Activated naive CD8-positive, alpha-beta T cell treated with anti-CD3 and anti-CD28 coated beads for 36 hours (primary cell): Measurements from ENCODE around the gene USO1. TPM values are rescaled to one million over a fixed set of nuclear protein-coding genes. Genes with fewer than 3 reads are reported as not detected.
"Not testable (repeated sequence)": the region's sequence is repeated elsewhere in the genome, so short reads cannot be mapped to it uniquely, and the experiment has no call there.

ENCODE experiments used
- DNase-seq: peaks from one replicate; pipeline ENCODE4 v3.0.0; 2021
- H3K27ac Mint-ChIP-seq: one replicate; pipeline ENCODE4 v1.8.0; 2022; ENCODE audit warnings: mild to moderate bottlenecking, moderate library complexity, mixed read lengths
- H3K27me3 Mint-ChIP-seq: one replicate; pipeline ENCODE4 v1.8.0; 2022; ENCODE audit warnings: mild to moderate bottlenecking, mixed read lengths
- H3K36me3 Mint-ChIP-seq: one replicate; pipeline ENCODE4 v1.8.0; 2021; ENCODE audit warnings: mild to moderate bottlenecking, mixed read lengths
- H3K4me1 Mint-ChIP-seq: one replicate; pipeline ENCODE4 v1.8.0; 2021; ENCODE audit warnings: mixed read lengths
- H3K4me3 Mint-ChIP-seq: one replicate; pipeline ENCODE4 v1.8.0; 2022; ENCODE audit warnings: mild to moderate bottlenecking, moderate library complexity, mixed read lengths
- H3K9me3 Mint-ChIP-seq: one replicate; pipeline ENCODE4 v1.8.0; 2022; ENCODE audit warnings: mixed read lengths
- total RNA-seq, 2 experiments: library from RNA; stranded (reverse); gene quantifications; one replicate each; pipeline ENCODE4 v1.2.3, GENCODE V29; 2021

Gene USO1
- total RNA-seq, 2 experiments from 2014 or later = 43.7 to 45.7 TPM

DNA sequence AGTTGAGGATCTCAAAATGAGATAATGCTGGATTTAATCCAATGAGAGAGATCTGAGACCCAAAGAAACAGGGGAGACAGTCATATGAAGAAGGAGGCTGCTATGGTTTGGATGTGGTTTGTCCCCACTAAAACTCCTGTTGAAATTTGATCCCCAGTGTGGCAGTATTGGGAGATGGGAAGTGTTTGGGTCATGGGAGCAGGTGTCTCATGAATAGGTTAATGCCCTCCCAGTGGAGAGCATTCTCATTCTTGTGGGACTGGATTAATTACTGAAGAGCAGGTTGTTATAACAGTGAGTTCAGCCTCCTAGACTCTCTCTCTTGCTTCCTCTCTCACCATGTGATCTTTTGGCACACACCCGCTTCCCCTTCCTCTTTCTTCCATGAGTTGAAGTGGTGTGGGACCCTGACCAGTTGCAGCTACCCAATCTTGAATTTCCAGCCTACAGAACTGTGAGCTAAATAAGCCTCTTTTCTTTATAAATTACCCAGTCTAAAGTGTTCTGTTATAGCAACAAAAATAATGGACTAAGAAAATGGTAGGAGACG, 107.6 kb downstream of the USO1 start:
- H3K27ac Mint-ChIP-seq = no peak overlapping the region
- H3K36me3 Mint-ChIP-seq = no peaks in the 10 kb centered on the region
- no peaks in the 10 kb centered on the region for H3K27me3 Mint-ChIP-seq
- H3K4me3 Mint-ChIP-seq = no peak overlapping the region
- DNase-seq = no peak
- H3K4me1 Mint-ChIP-seq = no peaks in the 10 kb centered on the region
- H3K9me3 Mint-ChIP-seq = no peaks in the 10 kb centered on the region

GRCh38 chr4:75834095-75834771, 109.9 kb downstream of the USO1 start:
- no peak for DNase-seq
- Mint-ChIP-seq H3K27ac (no peak overlapping the region), H3K27me3 (no peaks in the 10 kb centered on the region), H3K36me3 (no peaks in the 10 kb centered on the region), H3K9me3 (no peaks in the 10 kb centered on the region), H3K4me1 (no peaks in the 10 kb centered on the region), H3K4me3 (no peak overlapping the region)

DNA sequence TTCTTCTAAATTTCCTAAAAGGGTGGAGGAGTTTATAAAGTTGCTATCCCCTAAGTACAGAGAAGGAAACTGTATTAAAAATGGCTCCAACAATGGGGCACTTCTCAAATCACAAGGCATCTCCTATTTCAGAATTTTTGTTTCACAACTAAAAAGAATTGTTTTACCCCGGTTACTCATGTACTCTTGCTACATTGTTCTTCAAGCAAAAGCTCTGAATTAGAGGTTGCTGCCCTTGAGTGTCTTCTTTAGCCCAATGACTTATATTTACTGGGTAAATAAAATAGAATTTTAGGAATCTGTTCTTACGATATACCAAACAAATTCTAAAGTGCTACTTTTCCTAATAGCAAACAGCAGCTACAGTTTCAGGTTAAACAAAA, 110.4 kb downstream of the USO1 start:
- Mint-ChIP-seq H3K4me3 (no peak overlapping the region), H3K27me3 (no peaks in the 10 kb centered on the region), H3K4me1 (no peaks in the 10 kb centered on the region), H3K36me3 (no peaks in the 10 kb centered on the region), H3K9me3 (no peaks in the 10 kb centered on the region), H3K27ac (no peak overlapping the region)
- no peak for DNase-seq

DNA sequence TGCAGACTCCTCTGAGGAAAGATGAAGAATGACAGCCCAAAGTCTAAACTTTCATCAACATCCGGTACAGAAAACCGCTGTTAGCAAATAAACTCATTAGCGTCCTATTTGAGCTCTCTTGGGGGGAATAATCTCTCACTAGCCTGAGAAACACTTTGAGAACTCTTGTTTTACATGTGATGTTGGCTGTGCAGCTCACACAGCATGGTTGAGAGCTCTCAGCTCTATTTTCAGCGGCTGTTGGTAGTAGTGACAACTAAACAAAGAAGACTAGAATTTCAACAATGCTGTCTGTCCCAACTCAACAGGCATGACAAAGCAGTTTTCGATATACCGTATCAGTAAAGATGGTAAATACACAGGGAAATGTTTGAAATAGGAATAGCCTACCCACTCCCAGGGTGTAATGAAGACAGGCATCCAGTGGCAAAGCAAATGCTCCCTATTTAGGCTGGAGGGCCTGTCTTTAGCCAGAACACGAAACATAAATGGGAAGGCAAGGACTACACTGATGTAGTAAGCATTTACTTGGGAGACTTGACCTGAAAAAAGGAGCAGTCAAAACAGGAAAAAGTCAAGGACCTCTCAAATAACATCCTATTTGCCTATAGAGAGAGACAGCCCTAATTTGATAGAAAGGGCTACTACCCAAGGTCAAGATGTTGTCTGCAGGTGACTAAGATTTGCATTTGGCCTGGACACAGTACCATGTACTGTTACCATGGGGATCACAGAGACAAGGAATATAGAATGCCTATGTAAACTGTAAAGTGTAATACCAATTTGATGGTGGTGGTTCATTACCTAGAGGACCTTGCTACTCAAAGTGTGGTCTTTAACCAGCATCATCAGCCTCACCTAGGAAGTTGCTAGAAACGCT, 117.5 kb downstream of the USO1 start:
- Mint-ChIP-seq H3K4me1 (peaks cover 6% of the 10 kb centered on the region), H3K36me3 (no peaks in the 10 kb centered on the region), H3K27ac (no peak overlapping the region), H3K4me3 (no peak overlapping the region), H3K9me3 (no peaks in the 10 kb centered on the region), H3K27me3 (no peaks in the 10 kb centered on the region)
- DNase-seq = no peak

DNA sequence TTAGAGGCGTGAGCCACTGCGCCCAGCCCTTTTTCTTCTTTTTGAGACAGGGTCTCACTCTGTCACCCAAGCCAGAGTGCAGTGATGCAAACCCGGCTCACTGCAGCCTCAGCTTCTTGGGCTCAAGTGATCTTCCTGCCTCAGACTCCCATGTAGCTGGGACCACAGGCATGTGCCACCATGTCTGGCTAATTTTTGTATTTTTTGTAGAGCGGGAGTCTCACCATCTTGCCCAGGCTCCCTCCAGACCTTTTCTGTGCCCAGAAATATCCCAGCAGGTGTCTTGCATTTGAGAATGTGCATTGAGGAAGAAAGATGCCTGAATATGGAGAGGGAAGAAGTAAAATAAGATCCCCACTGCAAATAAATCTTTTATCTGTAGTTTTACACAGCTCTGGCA, 119.2 kb downstream of the USO1 start:
- DNase-seq = no peak
- Mint-ChIP-seq H3K36me3 (no peaks in the 10 kb centered on the region), H3K27ac (no peak overlapping the region), H3K4me1 (peaks cover 8% of the 10 kb centered on the region), H3K4me3 (no peak overlapping the region), H3K27me3 (no peaks in the 10 kb centered on the region), H3K9me3 (no peaks in the 10 kb centered on the region)

DNA sequence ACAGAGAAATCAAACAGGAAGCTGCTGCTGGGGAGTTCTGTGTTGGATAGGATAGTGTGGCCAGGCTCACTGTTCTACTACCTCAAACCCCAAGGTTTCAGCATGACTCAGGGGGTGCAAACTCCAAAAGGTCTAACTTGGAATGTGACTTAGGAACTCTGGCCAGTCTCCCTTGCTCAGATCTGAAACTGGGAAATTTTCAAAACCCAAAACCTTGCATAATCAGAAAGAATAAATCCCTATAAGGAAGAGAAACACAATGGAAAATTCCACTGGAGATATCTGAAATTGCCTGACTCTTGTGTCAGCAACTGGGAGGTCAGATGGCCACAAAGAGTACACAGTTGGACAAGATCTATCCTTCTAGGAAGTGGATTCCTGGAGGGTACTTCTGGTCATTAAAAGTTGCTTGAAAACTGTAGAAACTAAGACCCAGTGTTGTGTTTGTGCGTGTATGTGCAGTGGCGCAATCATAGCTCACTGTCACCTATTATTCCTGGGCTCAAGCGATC, 119.8 kb downstream of the USO1 start:
- no peaks in the 10 kb centered on the region for H3K9me3 Mint-ChIP-seq
- H3K27ac Mint-ChIP-seq = no peak overlapping the region
- no peak overlapping the region for H3K4me3 Mint-ChIP-seq
- H3K36me3 Mint-ChIP-seq = no peaks in the 10 kb centered on the region
- H3K4me1 Mint-ChIP-seq = peaks cover 11% of the 10 kb centered on the region
- DNase-seq = no peak
- H3K27me3 Mint-ChIP-seq = no peaks in the 10 kb centered on the region

DNA sequence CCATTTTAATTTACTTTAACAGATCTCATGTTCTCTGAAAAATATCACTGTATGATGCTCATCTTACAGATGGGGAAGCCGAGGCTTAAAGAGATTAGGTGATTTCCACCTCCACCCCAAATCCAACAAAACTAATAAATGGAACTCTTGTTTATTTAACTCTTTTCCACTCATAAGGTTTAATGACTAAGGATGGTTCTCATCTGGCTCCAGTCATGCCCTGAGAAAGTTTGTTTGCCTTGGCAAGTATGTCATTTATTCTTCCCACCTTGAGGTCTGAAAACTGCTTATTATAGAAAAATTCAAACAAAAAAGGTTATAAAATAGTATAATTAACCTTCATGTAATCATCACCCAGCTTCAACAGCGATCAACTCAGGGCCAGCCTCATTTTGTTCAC, 121.6 kb downstream of the USO1 start:
- no peak for DNase-seq
- no peaks in the 10 kb centered on the region for H3K36me3 Mint-ChIP-seq

GRCh38 chr4:75848171-75848760, 123.9 kb downstream of the USO1 start:
- H3K27me3 Mint-ChIP-seq, H3K36me3 Mint-ChIP-seq, H3K27ac Mint-ChIP-seq, H3K9me3 Mint-ChIP-seq, H3K4me3 Mint-ChIP-seq: not testable (repeated sequence)
- H3K4me1 Mint-ChIP-seq = peaks cover 14% of the 10 kb centered on the region
- peak; percentile 2 for DNase-seq

More for the DNA sequence above, 121.6 kb downstream of the USO1 start:
- Mint-ChIP-seq H3K27ac (no peak overlapping the region), H3K4me1 (peaks cover 14% of the 10 kb centered on the region), H3K9me3 (no peaks in the 10 kb centered on the region), H3K27me3 (peaks cover 4% of the 10 kb centered on the region), H3K4me3 (no peak overlapping the region)

DNA sequence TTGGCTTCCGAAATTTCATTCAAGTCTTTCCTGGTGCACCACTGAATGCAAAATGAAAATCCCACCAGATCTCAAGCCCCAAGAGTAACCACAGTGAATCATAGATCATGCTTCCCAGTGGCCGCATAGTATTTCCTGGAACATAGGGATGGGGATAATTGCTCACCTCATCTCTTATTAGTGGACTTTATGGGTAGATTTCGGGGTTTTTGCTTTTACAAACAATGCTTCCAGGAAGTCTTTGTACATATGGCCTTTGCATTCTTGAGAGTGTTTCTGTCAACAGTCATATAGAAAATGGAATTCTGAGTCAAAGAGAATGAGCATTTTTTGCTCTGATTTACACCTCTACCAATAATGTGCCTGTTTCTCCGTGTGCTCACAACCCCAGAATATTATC, 124.5 kb downstream of the USO1 start:
- Mint-ChIP-seq H3K27me3 (peaks cover 9% of the 10 kb centered on the region), H3K9me3 (no peaks in the 10 kb centered on the region), H3K4me1 (peaks cover 14% of the 10 kb centered on the region), H3K36me3 (no peaks in the 10 kb centered on the region), H3K4me3 (no peak overlapping the region), H3K27ac (no peak overlapping the region)
- no peak for DNase-seq

DNA sequence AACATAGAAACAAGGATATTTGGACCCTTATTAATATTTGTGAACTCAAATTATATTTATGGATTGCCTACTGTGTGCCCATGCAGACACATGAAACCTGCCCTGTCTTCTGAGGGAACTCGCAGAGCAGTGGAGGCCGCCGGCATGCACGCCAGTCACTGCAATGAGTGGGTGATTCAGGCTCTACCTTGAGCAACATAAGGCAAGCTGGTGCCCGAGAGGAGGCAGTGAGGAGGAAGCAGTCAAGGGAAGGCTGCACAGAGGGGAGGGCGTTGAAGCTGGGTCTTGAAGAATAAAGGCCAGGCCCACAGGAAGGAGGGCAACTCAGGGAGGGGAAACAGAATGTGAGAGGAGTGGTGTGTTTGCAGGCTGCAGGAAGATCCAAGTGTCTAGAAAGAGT, 125.1 kb downstream of the USO1 start:
- DNase-seq = no peak
- Mint-ChIP-seq H3K27ac (no peak overlapping the region), H3K36me3 (no peaks in the 10 kb centered on the region), H3K27me3 (peaks cover 9% of the 10 kb centered on the region), H3K9me3 (no peaks in the 10 kb centered on the region), H3K4me1 (peaks cover 14% of the 10 kb centered on the region), H3K4me3 (no peak overlapping the region)

- DNase-seq = no peak
- no peaks in the 10 kb centered on the region for H3K36me3 Mint-ChIP-seq
- no peaks in the 10 kb centered on the region for H3K27me3 Mint-ChIP-seq
- H3K27ac Mint-ChIP-seq = no peak overlapping the region
- H3K4me3 Mint-ChIP-seq = no peak overlapping the region
- no peaks in the 10 kb centered on the region for H3K9me3 Mint-ChIP-seq
- no peaks in the 10 kb centered on the region for H3K4me1 Mint-ChIP-seq
Measured at GRCh38 chr4:75858721-75859120, 134.3 kb downstream of the USO1 start.

- no peak overlapping the region for H3K27ac Mint-ChIP-seq
- no peaks in the 10 kb centered on the region for H3K9me3 Mint-ChIP-seq
- H3K4me3 Mint-ChIP-seq = no peak overlapping the region
- no peaks in the 10 kb centered on the region for H3K4me1 Mint-ChIP-seq
- no peak for DNase-seq
- no peaks in the 10 kb centered on the region for H3K27me3 Mint-ChIP-seq
- H3K36me3 Mint-ChIP-seq = no peaks in the 10 kb centered on the region
Measured at GRCh38 chr4:75860606-75861005, 136.2 kb downstream of the USO1 start.
